ENCODE measurements around the gene RDH13.

GRCh38 chr19:55076321-55076720, 13.4 kb upstream of the RDH13 start:
- TF ChIP-seq, protein P1, sequence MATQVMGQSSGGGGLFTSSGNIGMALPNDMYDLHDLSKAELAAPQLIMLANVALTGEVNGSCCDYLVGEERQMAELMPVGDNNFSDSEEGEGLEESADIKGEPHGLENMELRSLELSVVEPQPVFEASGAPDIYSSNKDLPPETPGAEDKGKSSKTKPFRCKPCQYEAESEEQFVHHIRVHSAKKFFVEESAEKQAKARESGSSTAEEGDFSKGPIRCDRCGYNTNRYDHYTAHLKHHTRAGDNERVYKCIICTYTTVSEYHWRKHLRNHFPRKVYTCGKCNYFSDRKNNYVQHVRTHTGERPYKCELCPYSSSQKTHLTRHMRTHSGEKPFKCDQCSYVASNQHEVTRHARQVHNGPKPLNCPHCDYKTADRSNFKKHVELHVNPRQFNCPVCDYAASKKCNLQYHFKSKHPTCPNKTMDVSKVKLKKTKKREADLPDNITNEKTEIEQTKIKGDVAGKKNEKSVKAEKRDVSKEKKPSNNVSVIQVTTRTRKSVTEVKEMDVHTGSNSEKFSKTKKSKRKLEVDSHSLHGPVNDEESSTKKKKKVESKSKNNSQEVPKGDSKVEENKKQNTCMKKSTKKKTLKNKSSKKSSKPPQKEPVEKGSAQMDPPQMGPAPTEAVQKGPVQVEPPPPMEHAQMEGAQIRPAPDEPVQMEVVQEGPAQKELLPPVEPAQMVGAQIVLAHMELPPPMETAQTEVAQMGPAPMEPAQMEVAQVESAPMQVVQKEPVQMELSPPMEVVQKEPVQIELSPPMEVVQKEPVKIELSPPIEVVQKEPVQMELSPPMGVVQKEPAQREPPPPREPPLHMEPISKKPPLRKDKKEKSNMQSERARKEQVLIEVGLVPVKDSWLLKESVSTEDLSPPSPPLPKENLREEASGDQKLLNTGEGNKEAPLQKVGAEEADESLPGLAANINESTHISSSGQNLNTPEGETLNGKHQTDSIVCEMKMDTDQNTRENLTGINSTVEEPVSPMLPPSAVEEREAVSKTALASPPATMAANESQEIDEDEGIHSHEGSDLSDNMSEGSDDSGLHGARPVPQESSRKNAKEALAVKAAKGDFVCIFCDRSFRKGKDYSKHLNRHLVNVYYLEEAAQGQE (IDR thresholded peaks at IDR 0.05; ENCODE audit: unreplicated experiment) = no peak
- no peak for TF ChIP-seq POLR2AphosphoS5 (IDR thresholded peaks at IDR 0.05; ENCODE audit: low read depth)
- TF ChIP-seq, protein P2, sequence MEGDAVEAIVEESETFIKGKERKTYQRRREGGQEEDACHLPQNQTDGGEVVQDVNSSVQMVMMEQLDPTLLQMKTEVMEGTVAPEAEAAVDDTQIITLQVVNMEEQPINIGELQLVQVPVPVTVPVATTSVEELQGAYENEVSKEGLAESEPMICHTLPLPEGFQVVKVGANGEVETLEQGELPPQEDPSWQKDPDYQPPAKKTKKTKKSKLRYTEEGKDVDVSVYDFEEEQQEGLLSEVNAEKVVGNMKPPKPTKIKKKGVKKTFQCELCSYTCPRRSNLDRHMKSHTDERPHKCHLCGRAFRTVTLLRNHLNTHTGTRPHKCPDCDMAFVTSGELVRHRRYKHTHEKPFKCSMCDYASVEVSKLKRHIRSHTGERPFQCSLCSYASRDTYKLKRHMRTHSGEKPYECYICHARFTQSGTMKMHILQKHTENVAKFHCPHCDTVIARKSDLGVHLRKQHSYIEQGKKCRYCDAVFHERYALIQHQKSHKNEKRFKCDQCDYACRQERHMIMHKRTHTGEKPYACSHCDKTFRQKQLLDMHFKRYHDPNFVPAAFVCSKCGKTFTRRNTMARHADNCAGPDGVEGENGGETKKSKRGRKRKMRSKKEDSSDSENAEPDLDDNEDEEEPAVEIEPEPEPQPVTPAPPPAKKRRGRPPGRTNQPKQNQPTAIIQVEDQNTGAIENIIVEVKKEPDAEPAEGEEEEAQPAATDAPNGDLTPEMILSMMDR (conservative IDR thresholded peaks at IDR 0.05; ENCODE audit: low read depth in 2 of 2) = no peak
- no peak for TF ChIP-seq ETS1 (IDR thresholded peaks at IDR 0.05)
- no peak for TF ChIP-seq EZH2 (IDR thresholded peaks at IDR 0.05; ENCODE audit: low read depth, unreplicated experiment)
- no peak for TF ChIP-seq EZH2phosphoT487 (IDR thresholded peaks at IDR 0.05; ENCODE audit: unreplicated experiment)
- no peak for TF ChIP-seq CREB1 (CRISPR knock-in tag; IDR thresholded peaks at IDR 0.05; ENCODE audit: low read depth)
- no peak for TF ChIP-seq STAT1 (IDR thresholded peaks at IDR 0.05; ENCODE audit: unreplicated experiment)
- no peak for TF ChIP-seq NANOG (IDR thresholded peaks at IDR 0.05; ENCODE audit: borderline replicate concordance)
- TF ChIP-seq ZNF331 (CRISPR knock-in tag; IDR thresholded peaks at IDR 0.05; ENCODE audit: low read depth) = no peak
- TF ChIP-seq JUNB (IDR thresholded peaks at IDR 0.05; ENCODE audit: unreplicated experiment) = no peak
